Activated naive CD8-positive, alpha-beta T cell treated with anti-CD3 and anti-CD28 coated beads, Interleukin-2, amount 10 ng/mL, durations not matched to agents 7 days and 5 days (primary cell): ENCODE results near the gene NUP93. TPM values are rescaled to one million over a fixed set of nuclear protein-coding genes. Genes with fewer than 3 reads are reported as not detected.

ENCODE experiments used
- microRNA-seq: library from miRNA; unstranded; fragments of <30 nt; microRNA quantifications from one replicate; pipeline ENCODE4 v1.2.0, GENCODE V29; 2022
- total RNA-seq, 2 experiments: library from RNA; stranded (reverse); gene quantifications; one replicate each; pipeline ENCODE4 v1.2.3, GENCODE V29; 2021

Gene NUP93
- total RNA-seq, 2 experiments from 2014 or later = 89.5 to 92.5 TPM

Small RNAs within 50 kb of the gene (microRNA-seq; reads per million reads assigned to microRNA genes)
- gene MIR138-2 = 2.1 reads per million

Other genes with a start within 250 kb of the NUP93 start
- 10 to 100 TPM; 38.2 to 41.5 TPM for gene BBS2, start 210.1 kb upstream of the NUP93 start, total RNA-seq
- gene MT4, start 165.1 kb upstream of the NUP93 start, total RNA-seq = not detected
- gene MT3, start 140.6 kb upstream of the NUP93 start, total RNA-seq = 10 to 100 TPM; 15.5 to 16.3 TPM
- 100 to 1,000 TPM; 115 to 135 TPM for gene MT2A, start 121.5 kb upstream of the NUP93 start, total RNA-seq
- 10 to 100 TPM; 32.6 to 36.4 TPM for gene MT1E, start 104.3 kb upstream of the NUP93 start, total RNA-seq
- gene MT1M, start 97.5 kb upstream of the NUP93 start, total RNA-seq = not detected
- gene MT1A, start 91.5 kb upstream of the NUP93 start, total RNA-seq = not detected
- gene MT1B, start 78.2 kb upstream of the NUP93 start, total RNA-seq = not detected
- gene MT1F, start 72.2 kb upstream of the NUP93 start, total RNA-seq = 10 to 100 TPM; 24.1 to 27.8 TPM
- 1 to 10 TPM; 4.0 to 5.0 TPM for gene MT1G, start 62.1 kb upstream of the NUP93 start, total RNA-seq
- gene MT1H, start 60.3 kb upstream of the NUP93 start, total RNA-seq = not detected
- 10 to 100 TPM; 35.0 to 35.4 TPM for gene MT1X, start 47.7 kb upstream of the NUP93 start, total RNA-seq
- not detected for gene SLC12A3, start 135.1 kb downstream of the NUP93 start, total RNA-seq
- 100 to 1,000 TPM; 134 to 157 TPM for gene HERPUD1, start 202.0 kb downstream of the NUP93 start, total RNA-seq
- not detected for gene CETP, start 231.8 kb downstream of the NUP93 start, total RNA-seq